AG09319 (cell line): ENCODE data around the gene SMPX.

ENCODE experiments used
- DNase-seq: peaks from one replicate; pipeline ENCODE4 v3.0.0-alpha.2; 2010; ENCODE audit warnings: low read depth; ENCODE audit errors: extremely low read depth
- TF ChIP-seq, protein P1 (sequence below): IDR thresholded peaks from 2 replicates; pipeline ENCODE4 v1.5.1; 2011; ENCODE audit warnings: low read depth, mild to moderate bottlenecking, inconsistent platforms, low read length, moderate library complexity

Gene SMPX

DNA sequence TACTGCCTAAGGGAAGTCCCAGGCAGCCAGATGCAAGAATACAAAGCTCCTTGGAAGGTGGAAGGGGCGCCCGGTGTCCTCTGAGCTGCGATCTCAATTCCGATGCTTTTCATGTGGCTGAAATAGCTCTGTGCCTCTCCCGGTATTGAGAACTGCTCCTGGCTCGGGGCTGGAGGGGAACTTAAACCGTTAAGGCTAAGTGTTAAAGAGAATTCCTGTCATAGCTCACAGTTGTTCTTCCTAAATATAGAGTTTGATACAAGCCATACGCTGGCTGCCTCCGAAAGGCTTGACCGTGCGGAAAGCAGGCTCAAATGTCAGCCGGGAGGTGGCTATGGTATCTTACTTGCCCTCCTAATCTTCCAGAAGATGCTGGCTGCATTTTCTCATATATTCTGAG is at the start of gene SMPX:
Gene SMPX (minus strand): TSS at position 157 of the 400 bp plus-strand sequence. CDS start 3,826 bp downstream, outside the sequence.
- TF ChIP-seq, protein P1, sequence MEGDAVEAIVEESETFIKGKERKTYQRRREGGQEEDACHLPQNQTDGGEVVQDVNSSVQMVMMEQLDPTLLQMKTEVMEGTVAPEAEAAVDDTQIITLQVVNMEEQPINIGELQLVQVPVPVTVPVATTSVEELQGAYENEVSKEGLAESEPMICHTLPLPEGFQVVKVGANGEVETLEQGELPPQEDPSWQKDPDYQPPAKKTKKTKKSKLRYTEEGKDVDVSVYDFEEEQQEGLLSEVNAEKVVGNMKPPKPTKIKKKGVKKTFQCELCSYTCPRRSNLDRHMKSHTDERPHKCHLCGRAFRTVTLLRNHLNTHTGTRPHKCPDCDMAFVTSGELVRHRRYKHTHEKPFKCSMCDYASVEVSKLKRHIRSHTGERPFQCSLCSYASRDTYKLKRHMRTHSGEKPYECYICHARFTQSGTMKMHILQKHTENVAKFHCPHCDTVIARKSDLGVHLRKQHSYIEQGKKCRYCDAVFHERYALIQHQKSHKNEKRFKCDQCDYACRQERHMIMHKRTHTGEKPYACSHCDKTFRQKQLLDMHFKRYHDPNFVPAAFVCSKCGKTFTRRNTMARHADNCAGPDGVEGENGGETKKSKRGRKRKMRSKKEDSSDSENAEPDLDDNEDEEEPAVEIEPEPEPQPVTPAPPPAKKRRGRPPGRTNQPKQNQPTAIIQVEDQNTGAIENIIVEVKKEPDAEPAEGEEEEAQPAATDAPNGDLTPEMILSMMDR, result no peak
- no peak for DNase-seq

DNA sequence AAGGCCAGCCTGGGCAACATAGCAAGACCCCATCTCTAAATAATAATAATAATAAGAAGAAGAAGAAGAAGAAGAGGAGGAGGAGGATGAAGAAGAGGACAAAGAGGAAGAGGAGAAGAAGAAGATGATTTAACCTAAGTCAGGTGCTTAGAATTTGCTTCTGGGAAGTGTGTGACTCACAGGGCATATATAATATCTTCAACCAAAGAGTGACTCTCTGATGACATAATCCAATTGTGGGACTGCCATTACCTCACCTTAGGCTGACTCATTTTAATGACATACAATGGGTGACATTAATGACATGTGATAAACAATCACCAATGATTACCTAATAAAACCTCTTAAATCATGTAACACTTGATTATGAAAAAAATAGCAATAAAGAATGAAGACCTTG is 48.8 kb upstream of the SMPX start:
- TF ChIP-seq, protein P1, result no peak
- DNase-seq, result no peak

DNA sequence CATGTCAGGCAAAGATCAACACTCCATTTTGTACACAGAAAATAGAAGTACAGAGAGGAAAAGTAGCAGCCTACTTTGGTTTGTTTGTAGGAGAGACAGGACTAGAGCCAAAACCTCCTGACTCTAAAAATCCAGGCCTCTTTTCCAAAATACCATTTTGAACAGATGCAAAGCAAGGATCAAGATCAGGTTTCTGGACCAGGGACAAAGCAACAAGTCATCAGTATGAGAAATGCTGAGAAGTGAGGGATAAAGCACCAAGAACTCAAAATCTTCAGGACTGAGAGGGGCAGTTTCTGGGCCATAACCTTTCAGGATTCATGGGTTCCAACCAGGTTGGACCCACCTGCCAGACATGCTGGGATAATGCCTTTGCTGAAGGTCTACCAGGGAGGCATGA is 44.9 kb upstream of the SMPX start:
- no peak for DNase-seq
- TF ChIP-seq, protein P1, result no peak

DNA sequence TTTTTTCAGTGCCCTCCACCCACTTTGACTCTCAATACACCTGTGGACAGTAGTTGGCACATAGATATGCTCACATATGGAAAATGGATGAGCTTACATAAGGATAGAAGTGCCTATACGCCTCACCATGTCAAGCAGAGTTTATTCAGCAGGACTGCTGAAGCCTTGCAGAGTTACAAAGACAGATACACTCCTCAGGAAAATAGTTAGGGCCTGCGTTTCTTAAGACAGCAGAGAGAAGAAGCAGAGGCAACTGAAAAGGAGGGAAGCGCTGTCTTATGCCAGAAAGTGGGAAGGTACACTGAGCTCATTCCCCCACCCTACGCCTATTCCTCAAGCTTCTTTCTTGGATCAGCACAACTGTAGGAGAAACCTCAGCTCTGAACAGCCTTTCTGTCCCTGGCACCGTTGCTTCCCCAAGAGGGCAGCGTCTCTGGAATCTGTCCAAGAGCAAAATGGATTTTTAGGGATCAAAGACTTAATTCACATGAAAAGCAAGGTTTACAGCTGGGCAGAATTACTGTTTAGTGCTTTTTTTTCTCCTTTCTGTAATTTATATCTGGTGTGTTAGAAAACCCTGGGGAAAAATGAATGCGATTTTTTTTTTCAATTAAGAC is 44.2 kb upstream of the SMPX start:
- TF ChIP-seq, protein P1, result no peak
- DNase-seq, result no peak

DNA sequence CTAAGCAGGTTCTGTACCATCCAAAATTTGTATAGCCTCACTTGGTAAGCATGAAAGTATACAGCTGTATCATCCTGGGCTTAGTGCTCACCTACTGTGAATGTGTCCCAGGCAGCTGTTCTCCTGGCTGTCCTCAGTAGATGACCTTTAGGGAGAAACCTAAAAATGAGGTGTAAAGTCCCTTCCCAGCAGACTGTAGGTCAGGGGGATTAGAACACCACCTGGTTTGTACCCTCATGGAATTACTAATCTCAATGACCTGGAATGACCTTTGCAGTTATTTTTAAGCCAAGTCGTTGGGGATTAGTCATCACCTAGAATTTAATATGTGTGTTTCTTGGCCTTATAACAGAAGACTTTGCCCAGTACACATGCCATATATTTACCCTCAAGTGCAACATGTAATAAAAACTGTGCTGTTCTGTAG is 42.4 kb upstream of the SMPX start:
- DNase-seq, result no peak
- TF ChIP-seq, protein P1, result no peak

DNA sequence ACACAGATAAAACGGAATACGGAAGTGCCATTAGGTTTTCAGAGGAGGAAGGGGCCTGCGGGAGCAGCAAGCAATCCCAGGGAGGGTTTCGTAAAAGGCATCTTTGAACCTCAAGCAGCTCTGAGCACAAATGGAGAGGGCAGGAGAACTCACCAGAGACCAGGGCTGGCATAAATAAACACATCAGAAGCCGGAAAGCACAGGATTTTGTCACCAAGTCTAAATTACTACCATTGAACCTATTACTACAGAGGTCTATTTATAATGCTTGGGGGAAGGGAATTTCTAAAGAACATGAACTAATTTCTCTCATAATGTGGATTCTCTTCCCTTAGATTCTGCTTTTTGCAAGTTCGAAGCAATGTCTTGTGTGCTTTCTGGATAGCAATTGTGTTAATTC is 41.9 kb upstream of the SMPX start:
- TF ChIP-seq, protein P1, result no peak
- DNase-seq, result no peak

DNA sequence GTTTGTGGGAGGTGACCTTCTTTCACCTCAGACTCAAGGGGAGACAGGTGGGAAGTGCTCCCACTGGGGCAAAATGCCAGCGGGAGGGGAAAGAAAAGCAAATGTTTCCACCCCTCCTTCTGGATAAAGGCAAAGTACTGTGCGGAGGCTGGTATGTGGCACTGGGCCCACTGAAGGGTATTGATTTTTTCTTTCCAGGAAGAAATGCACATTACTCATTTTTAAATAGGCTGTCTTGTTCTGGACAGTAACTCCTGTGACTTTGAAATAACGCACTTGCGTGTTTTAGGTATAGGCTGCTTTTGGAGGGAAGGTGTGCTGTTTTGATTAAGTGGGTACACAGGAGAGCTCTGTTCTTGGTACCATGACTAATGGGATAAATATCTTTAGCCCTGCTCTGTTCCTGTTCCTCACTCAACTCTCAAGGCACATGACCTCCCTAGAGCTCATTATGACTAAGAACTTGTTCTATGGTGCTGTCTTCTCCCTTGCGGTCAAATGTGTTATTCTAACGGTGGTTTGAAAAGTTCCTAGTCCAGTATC is 40.8 kb upstream of the SMPX start:
- DNase-seq, result no peak
- TF ChIP-seq, protein P1, result no peak
